ENCODE data around the gene EP400.

The EP400 gene

GRCh38 chr12:132015686-132016430, 66.1 kb downstream of the EP400 start:
- no peak for DNase-seq (ENCODE audit: low read depth in 2 of 3, low spot score in 2 of 3)

DNA sequence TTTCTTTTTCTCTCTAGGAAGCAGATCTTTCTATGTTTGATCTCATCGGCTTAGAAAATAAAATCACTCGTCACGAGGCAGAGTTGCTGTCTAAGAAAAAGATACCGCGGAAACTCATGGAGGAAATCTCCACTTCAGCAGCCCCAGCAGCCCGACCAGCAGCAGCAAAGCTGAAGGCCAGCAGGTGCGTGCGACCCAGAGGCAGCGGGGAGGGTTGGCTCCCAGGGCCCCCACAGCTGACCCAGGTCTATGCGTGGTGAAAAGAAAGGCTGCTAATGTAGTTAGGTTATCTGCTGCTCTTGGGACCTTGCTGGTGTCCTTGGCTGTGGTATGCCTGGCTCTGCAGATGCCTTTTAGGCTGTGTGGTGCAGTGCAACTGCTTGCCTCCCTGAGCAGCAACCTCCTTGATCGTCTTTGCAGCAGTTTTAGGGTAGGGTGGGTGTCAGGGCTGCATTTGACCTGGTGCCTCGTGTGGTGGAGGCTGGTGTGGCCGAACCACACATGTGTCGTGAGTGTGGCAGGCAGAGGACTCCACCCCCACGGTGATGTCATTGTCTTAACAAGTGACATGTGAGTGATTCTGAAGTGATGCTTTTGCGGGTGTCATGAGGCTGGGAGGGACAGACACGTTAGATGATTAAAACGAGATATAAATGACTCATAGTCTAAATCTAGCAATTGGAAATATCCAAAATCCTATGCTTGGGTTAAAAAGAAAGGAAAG, 68.6 kb downstream of the EP400 start:
- DNase-seq (ENCODE audit: low read depth in 2 of 3, low spot score in 2 of 3), result no peak

- no peak for DNase-seq (ENCODE audit: low read depth in 2 of 3, low spot score in 2 of 3)
Observed at GRCh38 chr12:132019891-132020290, 70.1 kb downstream of the EP400 start.

GRCh38 chr12:132020292-132020691, 70.5 kb downstream of the EP400 start:
- DNase-seq (ENCODE audit: low read depth in 2 of 3, low spot score in 2 of 3), result no peak

- no peak for DNase-seq (ENCODE audit: low read depth in 2 of 3, low spot score in 2 of 3)
Observed at GRCh38 chr12:132021031-132021871, 71.5 kb downstream of the EP400 start.

GRCh38 chr12:132021965-132022364, 72.2 kb downstream of the EP400 start:
- no peak for DNase-seq (ENCODE audit: low read depth in 2 of 3, low spot score in 2 of 3)

DNA sequence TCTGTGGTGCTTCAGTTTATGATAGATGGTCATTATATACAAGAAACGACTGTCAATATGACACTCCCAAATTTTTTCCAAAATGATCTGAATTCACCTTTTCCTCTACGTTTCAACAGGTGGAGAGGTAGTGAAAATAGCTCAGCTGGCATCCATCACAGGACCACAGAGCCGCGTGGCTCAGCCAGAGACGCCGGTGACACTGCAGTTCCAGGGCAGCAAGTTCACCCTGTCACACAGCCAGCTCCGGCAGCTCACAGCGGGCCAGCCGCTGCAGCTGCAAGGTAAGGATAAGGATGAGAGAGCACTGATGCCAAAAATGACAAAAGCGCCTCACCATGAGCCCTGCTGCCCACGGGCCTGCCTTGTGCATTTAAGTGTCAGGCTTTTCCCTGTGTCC, 73.9 kb downstream of the EP400 start:
- DNase-seq (ENCODE audit: low read depth in 2 of 3, low spot score in 2 of 3), result no peak

- no peak for DNase-seq (ENCODE audit: low read depth in 2 of 3, low spot score in 2 of 3)
Observed at GRCh38 chr12:132024758-132025157, 75.0 kb downstream of the EP400 start.

- no peak for DNase-seq (ENCODE audit: low read depth in 2 of 3, low spot score in 2 of 3)
Observed at GRCh38 chr12:132025526-132025925, 75.8 kb downstream of the EP400 start.

GRCh38 chr12:132026061-132026795, 76.5 kb downstream of the EP400 start:
- no peak for DNase-seq (ENCODE audit: low read depth in 2 of 3, low spot score in 2 of 3)

DNA sequence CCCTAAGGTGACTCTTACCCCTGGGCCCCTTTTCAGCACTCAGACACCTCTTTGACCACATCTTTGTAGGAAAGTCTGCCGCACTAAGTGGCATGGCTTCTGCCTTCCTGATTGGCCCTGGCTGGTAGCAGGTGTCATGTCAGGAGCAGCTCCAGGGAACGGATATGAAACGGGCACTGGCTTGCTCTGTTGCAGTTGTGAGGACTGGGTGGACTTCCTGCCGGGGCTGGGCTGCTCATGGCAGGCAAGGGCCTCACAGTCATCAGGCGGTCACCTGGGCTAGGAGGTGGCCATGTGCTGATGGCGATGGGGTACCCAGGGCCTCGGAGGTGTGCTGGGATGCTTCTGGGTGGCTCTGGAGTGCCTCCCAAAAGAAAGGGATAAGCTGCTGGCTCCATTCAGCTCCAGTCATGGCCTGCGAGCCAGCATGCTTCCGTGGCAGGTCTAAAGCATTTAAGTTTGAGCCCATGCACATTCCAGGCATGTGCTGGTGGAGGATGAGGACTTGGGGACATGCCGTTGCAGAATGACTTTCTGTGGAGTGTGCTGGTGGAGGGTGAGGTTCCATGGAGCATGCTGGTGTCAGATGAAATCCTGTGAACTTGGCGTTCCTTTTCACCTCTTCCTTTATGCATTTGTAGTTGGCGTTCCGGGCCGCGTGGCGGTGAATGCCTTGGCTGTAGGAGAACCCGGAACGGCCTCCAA, 77.2 kb downstream of the EP400 start:
- no peak for DNase-seq (ENCODE audit: low read depth in 2 of 3, low spot score in 2 of 3)

DNA sequence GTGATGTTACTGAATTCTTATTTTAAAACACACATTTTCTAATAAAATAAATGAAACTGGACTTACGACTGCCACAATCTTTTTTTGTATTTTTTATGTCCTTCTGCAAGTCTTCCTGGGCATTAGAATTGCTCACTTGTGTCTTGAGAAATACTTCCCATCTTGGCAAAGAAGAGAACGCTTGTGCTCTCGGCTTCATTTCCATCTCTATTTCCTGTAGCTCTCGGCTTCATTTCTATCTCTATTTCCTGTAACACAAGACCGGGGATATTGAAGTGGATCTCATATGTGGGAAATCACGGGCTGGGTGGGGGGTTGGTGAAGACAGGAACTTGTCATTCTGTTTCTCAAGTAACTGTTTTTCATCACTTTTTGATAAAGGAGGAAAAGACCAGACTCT, 77.9 kb downstream of the EP400 start:
- DNase-seq (ENCODE audit: low read depth in 2 of 3, low spot score in 2 of 3), result no peak

- no peak for DNase-seq (ENCODE audit: low read depth in 2 of 3, low spot score in 2 of 3)
Observed at GRCh38 chr12:132028111-132028510, 78.4 kb downstream of the EP400 start.

DNA sequence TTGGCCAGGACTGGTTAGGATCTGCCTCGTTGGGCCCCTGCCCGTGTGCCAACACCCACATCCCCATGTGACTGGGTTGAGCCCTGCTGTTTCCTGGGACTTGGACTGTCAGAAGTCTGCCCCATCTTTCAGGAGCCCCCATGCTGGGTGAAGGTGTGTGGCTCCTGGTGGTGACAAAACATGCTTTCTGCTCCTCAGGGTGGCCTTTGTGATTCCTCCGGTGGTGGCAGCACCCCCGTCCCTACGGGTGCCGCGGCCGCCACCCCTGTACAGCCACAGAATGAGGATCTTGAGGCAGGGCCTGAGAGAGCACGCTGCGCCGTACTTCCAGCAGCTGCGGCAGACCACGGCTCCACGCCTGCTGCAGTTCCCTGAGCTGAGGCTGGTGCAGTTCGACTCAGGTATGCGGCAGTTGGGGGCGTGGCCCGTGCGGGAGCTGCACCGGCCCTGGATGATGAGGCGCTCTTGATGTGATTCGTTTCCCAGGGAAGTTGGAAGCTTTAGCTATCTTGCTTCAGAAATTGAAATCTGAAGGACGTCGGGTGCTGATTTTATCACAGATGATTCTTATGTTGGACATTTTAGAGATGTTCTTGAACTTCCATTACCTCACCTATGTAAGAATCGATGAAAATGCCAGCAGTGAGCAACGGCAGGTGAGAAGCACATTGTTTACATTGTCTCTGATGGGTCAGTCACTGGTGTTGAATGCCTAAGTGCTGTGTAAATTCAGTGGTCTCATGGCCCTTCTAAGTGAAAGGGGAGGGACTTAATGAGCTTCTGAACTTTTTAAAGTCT, 80.0 kb downstream of the EP400 start:
- DNase-seq (ENCODE audit: low read depth in 2 of 3, low spot score in 2 of 3), result no peak

- DNase-seq (ENCODE audit: low read depth in 2 of 3, low spot score in 2 of 3), result no peak
Observed at GRCh38 chr12:132030367-132031038, 80.8 kb downstream of the EP400 start.

GRCh38 chr12:132033627-132034026, 83.9 kb downstream of the EP400 start:
- no peak for DNase-seq (ENCODE audit: low read depth in 2 of 3, low spot score in 2 of 3)

GRCh38 chr12:132036063-132036683, 86.4 kb downstream of the EP400 start:
- DNase-seq (ENCODE audit: low read depth in 2 of 3, low spot score in 2 of 3), result no peak

DNA sequence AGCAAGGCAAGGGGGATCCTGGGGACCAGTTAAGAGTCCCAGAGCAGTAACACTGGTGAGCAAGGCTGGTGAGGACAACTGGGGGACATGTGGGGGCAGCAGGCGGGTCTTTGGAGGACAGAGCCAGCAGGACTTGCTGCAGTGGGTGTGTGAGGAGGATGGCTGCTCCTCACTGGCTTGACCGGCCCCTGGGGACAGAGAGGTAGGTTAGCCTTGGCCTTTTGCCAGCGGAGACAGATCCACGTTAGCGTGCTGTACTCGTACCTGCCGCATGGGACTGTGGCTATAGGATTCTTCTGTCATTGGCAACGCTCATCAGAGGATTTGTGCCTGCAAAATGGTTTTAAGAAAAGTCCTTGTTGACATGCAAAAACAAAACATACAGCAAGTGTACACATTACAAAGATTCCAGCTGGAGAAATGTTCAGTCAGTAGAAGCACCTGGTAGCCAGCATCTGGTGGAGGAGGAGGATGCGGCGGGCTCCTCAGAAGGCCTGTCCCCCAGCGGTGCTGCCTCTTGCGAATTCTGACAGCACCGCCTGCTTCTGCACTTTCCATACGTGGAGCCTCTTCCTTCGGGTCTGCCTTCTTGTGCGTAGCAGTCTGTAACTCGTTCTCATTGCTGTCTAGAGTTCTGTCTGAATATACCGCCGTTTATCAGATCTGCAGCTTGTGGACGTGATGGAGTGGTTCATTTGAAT, 91.3 kb downstream of the EP400 start:
- no peak for DNase-seq (ENCODE audit: low read depth in 2 of 3, low spot score in 2 of 3)
